Colonic mucosa (tissue), 4 donors: ENCODE data around the gene CERKL. TPM values are rescaled to one million over a fixed set of nuclear protein-coding genes. Genes with fewer than 3 reads are reported as not detected.

ENCODE experiments used
- DNase-seq: peaks from one replicate; pipeline ENCODE4 v3.0.0-alpha.2; 2020
- H3K27ac ChIP-seq: fragments of 200-600 bp; one replicate; pipeline ENCODE4 v1.8.0; 2021
- H3K27me3 ChIP-seq: fragments of 200-600 bp; one replicate; pipeline ENCODE4 v1.8.0; 2021
- H3K36me3 ChIP-seq: fragments of 200-600 bp; one replicate; pipeline ENCODE4 v1.8.0; 2021
- H3K4me1 ChIP-seq: fragments of 200-600 bp; one replicate; pipeline ENCODE4 v1.8.0; 2021; ENCODE audit warnings: mild to moderate bottlenecking
- H3K4me3 ChIP-seq: fragments of 200-600 bp; one replicate; pipeline ENCODE4 v1.8.0; 2021
- H3K9ac ChIP-seq, 2 donors: one replicate each; pipeline ENCODE4 v1.7.0; 2013; ENCODE audit warnings: control low read depth in 2 of 2, low read depth in 2 of 2, low read length in 2 of 2
- H3K9me3 ChIP-seq: fragments of 200-600 bp; one replicate; pipeline ENCODE4 v1.8.0; 2021
- CTCF ChIP-seq: fragments of 200-600 bp; IDR thresholded peaks from one replicate; pipeline ENCODE4 v1.8.0; 2022; ENCODE audit warnings: antibody characterized with exemption, mild to moderate bottlenecking
- intact Hi-C: fragments of 100-400 bp; cut with DNase I; formaldehyde crosslinking; loops from one replicate; pipeline ENCODE4 v1.14.1; 2022
- total RNA-seq, 2 donors: library from RNA; stranded (reverse); fragmentation: NEBNext Ultra II Directional in 1 of 2; extraction: Animal tissue kit (Norgen Biotek cat#: 25700) in 1 of 2; gene quantifications; one replicate each; pipeline ENCODE4 v1.2.1, GENCODE V29; 2021
- donor health status: healthy.
- donor health status: DM: no; HTN: no; CAD: no.
- donor health status: DM: no; HTN: no; CAD: no.

CERKL gene
- total RNA-seq, 2 donors from 2014 or later = 0.20 to 0.24 TPM

DNA sequence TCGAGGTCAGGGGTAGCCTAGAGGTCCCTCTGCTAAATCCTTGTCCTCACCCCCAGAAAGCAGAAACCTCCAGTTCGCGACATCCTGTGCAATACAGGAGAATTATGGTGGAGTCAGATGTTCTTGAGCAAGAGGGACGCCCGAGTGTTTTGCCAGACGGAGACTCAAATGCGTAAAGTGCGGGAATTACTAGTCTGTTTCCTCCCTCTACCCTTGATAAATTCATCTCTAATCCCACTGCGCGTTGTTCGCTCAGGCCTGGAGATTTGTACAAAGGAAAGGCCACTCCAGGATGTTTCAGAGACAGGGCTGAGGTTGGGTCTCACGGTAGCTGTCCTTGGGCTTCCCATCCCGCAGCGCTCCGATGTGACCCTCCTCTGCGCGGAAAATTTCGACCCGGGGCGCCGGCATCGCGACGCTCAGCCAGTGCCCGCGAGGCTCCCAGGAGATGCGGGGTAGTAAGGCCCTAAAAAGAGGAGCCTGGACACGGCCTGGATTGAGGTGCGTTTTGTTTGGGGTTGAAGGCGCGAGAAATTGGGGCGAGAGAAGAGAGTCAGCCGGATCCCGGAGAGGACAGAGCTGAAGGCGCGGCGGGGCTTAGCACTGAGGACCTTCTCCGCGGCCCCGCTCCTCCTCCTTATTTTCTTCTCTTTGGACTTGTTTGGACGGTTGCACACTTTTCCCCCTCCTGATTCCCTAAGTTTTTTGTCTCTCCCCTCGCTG is 26.1 kb upstream of the CERKL start:
- no peak for DNase-seq
- no peaks in the 10 kb centered on the region for H3K9me3 ChIP-seq
- no peak overlapping the region for H3K27ac ChIP-seq
- no peak overlapping the region for H3K4me3 ChIP-seq
- intact Hi-C loops = no loop called here
- TF ChIP-seq CTCF = no peak
- H3K4me1 ChIP-seq = no peaks in the 10 kb centered on the region
- peaks cover 78% of the 10 kb centered on the region for H3K27me3 ChIP-seq
- H3K36me3 ChIP-seq = no peaks in the 10 kb centered on the region
- H3K9ac ChIP-seq = no peak overlapping the region

GRCh38 chr2:181682026-181682789 is 25.3 kb upstream of the CERKL start:
- no peak overlapping the region for H3K9ac ChIP-seq
- intact Hi-C loops = no loop called here
- no peak overlapping the region for H3K27ac ChIP-seq
- no peak for DNase-seq
- no peaks in the 10 kb centered on the region for H3K9me3 ChIP-seq
- no peaks in the 10 kb centered on the region for H3K36me3 ChIP-seq
- peaks cover 80% of the 10 kb centered on the region for H3K27me3 ChIP-seq
- no peaks in the 10 kb centered on the region for H3K4me1 ChIP-seq
- no peak for TF ChIP-seq CTCF
- H3K4me3 ChIP-seq = no peak overlapping the region

DNA sequence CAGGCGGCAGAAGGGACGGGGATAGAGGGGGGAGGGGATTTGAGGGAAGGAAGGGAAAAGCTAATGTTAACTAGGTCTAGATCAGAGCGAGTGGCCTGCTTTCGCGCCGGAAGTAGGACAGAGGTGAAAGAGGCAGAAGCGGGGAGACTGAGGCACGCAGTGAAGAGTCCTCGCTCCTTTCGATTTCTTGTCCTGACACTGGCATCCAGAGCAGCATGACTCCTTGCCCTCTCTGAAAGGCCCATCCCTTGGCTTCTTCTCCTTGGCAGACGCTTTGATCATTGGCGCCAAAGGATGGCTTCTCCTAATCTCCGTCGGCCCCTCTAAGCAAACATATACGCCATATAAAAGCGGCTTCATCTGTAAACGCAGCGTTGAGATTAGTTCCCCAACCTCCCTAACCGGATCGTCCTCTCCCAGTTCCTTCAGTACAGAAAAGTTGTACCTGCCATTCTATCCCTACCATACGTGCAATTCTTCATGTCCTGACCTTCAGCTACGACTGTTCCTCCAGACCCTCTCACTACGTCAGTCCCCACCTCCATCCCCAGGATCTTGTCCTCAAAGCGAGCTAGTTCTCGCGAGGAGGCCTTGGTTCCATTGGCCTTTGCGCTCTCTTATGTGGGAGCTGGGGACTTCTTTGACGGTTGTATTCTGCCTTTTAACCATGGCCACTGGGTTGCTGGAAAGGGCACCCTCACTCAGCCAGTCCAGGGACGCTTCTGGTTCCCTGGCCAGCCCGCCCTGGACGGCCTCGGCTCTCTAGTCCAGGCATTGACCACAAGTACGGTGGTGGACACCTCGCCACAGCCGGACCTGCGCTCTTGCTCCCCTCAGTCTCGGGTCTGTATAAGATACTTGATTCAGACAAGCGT is 24.3 kb upstream of the CERKL start:
- intact Hi-C loops = no loop called here
- Histone ChIP-seq H3K9ac (no peak overlapping the region), H3K36me3 (no peaks in the 10 kb centered on the region), H3K27ac (no peak overlapping the region), H3K27me3 (peaks cover 80% of the 10 kb centered on the region), H3K4me1 (no peaks in the 10 kb centered on the region), H3K9me3 (no peaks in the 10 kb centered on the region), H3K4me3 (no peak overlapping the region)
- TF ChIP-seq CTCF = no peak
- DNase-seq = no peak

DNA sequence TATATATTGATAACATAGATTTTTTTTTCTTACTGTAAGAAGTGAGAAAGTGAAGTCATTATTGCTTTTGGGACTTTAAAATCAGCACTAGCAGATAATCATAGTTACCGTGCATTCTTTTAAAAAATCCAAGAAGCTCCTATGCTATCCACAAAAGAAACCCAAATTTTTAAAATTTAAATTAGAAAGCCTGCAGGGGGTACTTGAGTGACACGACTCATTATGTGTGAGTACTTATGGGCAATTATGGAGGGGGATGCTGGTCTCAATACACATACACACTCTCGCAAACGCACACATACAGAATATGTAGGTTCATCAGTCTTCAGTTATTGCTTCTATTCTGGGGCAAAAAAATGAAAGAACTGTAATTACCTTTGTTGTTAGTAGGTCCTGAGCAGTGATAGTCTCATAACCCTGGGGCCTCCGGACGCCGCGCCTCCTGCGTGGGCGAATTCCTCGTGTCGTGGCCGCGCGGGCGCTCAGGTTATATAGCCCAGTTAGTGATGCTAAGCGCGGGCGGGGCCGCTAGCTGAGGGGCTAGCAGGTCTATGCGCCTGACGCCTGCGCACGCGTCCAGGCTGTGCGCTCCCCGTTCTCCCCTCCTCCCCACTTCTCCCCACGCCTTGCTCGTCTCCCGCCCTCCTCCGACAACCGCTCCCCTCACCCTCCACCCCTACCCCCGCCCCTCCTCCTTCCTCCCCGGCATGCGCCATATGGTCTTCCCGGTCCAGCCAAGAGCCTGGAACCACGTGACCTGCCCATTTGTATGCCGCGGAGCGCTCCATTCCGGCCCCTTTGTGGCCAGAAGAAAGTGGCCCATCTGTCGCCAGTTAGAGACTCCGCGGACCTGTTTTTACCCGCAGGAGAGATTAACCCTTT is 23.4 kb upstream of the CERKL start, which contains the start of gene NEUROD1:
TSS of gene NEUROD1 (minus strand) at position 463 of the 882 bp plus-strand sequence. CDS start 1,657 bp downstream, outside the sequence.
- no peak for DNase-seq
- Histone ChIP-seq H3K9ac (no peak within 1 kb of the TSS), H3K9me3 (no peaks in the 10 kb centered on the region), H3K27ac (no peak within 1 kb of the TSS), H3K36me3 (no peaks in the 10 kb centered on the region), H3K4me1 (no peaks in the 10 kb centered on the region), H3K27me3 (peaks cover 72% of the 10 kb centered on the region), H3K4me3 (no peak within 1 kb of the TSS)
- TF ChIP-seq CTCF = no peak
- intact Hi-C loops = no loop called here
